HG03060 (cell line): ENCODE results near the gene RFX6.
A peak's percentile ranks its signal among the peaks of the same experiment; 100 is the strongest.

Experiments
- ATAC-seq: cut with Tn5 transposase; IDR thresholded peaks from one replicate; pipeline ENCODE4 v1.9.1; 2021; ENCODE audit warnings: low read depth, moderate number of reproducible peaks; ENCODE audit not compliant: unreplicated experiment

RFX6 gene

GRCh38 chr6:116966675-116967576, 89.9 kb downstream of the RFX6 start:
- no peak for ATAC-seq

DNA sequence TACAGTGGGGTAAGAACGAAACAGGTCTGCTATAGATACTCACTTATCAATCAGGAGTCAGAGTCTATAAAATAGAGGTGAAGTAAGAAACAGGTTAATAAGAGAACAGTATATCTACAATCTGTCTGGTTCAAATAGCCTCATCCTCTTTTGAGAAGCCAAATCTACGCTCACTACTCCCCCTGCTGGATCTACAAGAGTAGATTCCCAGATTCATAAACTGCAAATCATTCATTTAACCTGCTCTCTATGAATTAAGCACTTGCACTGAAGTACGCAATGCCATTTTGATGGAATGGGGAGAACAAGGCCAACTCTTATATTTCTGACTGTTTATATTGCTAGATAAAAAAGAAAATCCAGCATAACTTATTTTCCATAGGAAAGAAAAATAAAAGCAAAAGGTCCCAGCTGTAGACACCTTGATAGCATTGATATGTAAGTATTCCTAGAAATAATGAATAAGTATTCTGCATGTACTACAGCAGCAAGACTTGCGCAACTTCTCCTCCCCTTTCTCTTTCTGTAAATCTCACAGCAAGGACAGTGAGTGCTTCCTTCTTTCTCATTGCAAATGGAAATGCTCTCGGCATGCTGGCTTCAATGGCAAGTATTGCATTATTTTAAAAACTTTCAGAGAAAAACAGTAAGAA, 92.3 kb downstream of the RFX6 start:
- peak; percentile 50 for ATAC-seq

DNA sequence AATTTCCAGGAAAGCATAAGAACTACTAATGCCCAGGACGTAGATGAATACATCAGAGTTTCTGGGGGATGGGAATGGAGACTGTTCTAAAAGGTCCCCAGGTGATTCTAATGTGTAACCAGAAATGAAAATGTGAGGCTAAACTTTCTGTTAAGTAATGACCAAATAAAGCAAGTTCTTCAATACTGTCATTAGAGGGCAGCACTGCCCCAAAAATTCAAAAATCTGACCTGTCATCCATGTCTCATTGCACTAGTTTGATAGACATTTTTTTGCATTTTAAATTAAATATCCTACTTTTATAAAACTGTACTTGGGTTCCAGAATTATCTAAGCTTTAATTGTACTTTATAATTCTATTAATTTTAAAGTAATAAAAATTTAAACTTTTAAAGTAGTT, 94.9 kb downstream of the RFX6 start:
- ATAC-seq: peak; percentile 61

GRCh38 chr6:116973976-116974375, 96.9 kb downstream of the RFX6 start:
- ATAC-seq: no peak

DNA sequence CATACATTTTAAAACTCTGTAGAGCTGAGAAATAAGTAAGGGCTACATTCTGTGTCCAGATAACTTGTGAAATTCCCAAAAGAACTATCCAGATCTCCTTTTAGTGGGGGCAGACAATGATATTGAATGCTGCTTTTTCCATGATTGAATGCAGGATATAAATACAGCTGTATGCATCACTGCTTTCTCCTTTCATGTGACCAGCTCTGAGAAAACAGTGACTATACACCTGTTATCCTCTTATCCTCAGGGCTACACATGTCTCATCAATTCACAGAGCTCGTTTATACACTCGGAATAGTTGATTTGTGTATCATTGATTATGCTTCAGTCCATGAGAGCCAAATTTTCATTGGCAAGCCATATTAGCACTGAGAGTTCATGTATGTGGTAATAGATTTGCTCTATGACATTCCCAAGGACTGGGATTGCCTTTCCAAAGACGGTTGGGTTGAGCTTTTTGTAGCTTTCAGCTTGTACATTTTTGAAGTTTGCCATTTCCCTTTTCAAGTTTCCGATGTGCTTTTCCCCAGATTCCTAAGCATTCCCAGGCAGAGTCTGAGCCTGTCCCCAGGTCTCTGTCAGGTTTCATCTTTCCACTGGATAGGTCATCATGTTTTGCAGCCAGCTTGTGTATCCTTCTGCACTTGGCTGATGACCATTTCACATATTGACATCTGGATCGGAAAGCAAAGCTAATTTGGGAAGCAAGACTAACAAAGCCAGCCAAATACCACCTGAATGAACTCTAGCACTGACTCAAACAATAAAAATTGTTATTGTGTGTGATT, 97.7 kb downstream of the RFX6 start:
- ATAC-seq: no peak

DNA sequence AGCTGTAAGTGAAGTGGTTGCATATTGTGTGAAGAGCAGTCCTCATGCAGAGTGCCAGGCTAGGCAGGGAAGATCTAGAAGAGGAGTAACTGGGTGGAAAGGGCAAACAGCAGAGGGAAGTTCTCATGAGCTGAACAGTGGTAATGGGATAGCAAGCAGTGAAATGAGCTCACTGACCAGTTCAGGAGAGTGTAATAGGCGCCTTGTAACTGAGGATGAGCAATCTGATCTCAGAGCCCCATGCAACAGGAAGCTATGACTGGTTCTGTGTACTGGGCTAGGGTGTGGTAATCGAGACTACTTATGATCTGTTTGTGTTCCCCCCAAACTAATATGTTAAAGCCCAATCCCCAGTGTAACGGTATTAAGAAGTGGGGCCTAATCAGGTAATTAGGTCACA, 98.6 kb downstream of the RFX6 start:
- no peak for ATAC-seq

DNA sequence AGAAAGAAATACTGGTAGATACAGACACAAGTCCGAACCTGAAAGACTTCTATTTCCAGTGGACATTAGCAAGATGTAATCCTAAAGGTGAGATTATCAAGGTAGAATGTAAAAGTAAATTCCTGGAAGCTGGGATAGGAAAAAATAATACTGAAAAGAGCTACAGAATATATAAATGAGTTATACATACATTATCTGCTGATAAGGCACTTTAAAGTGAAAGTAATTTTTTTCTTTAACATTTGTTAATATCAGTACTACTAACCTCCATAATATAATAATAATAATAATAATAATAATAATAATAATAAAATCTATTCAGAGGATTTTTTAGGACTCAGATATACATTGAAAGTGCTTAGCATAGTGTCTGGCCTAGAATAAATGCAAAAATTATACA, 102.5 kb downstream of the RFX6 start:
- ATAC-seq: no peak
